Activated naive CD4-positive, alpha-beta T cell treated with anti-CD3 and anti-CD28 coated beads, Interleukin-2, amount 50 U/mL, for 24 hours (primary cell): ENCODE measurements around the gene METTL27.
"Not testable (repeated sequence)": the region's sequence is repeated elsewhere in the genome, so short reads cannot be mapped to it uniquely, and the experiment has no call there.

Source experiments
- H3K27ac Mint-ChIP-seq: one replicate; pipeline ENCODE4 v1.8.0; 2021; ENCODE audit warnings: mild to moderate bottlenecking, mixed read lengths
- H3K27me3 Mint-ChIP-seq: one replicate; pipeline ENCODE4 v1.8.0; 2021; ENCODE audit warnings: mixed read lengths
- H3K36me3 Mint-ChIP-seq: one replicate; pipeline ENCODE4 v1.8.0; 2021; ENCODE audit warnings: mixed read lengths
- H3K4me1 Mint-ChIP-seq: one replicate; pipeline ENCODE4 v1.8.0; 2021; ENCODE audit warnings: mixed read lengths
- H3K4me3 Mint-ChIP-seq: one replicate; pipeline ENCODE4 v1.8.0; 2021; ENCODE audit warnings: mild to moderate bottlenecking, mixed read lengths
- H3K9me3 Mint-ChIP-seq: one replicate; pipeline ENCODE4 v1.8.0; 2021; ENCODE audit warnings: mixed read lengths

Gene METTL27

GRCh38 chr7:73851410-73852338 lies 9.4 kb upstream of the METTL27 start:
- H3K4me1 Mint-ChIP-seq: peaks cover 15% of the 10 kb centered on the region
- H3K27ac Mint-ChIP-seq: peak overlapping the region; percentile 77
- H3K36me3 Mint-ChIP-seq: no peaks in the 10 kb centered on the region
- peaks cover 4% of the 10 kb centered on the region for H3K27me3 Mint-ChIP-seq
- H3K4me3 Mint-ChIP-seq: no peak overlapping the region
- no peaks in the 10 kb centered on the region for H3K9me3 Mint-ChIP-seq

DNA sequence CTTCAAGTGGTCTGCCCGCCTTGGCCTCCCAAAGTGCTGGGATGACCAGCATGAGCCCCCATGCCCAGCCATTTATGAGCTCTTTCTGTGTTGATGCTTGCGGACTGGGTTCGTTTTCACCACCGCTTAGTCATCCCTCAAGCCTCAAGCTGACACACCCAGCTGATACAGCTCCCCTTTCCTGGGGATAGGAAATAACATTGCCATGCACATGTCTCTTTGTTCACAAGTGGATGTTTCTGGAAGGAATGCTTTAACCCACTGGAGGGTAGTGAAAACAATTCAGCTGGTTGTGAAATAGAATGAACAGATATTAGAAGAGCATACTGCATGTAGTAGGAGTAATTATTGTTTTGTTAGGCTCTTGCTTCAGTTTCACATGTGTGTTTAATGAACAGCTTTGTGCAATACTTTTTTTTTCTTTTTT lies 8.5 kb upstream of the METTL27 start:
- Mint-ChIP-seq H3K4me1 (peaks cover 14% of the 10 kb centered on the region), H3K27me3 (peaks cover 4% of the 10 kb centered on the region), H3K4me3 (no peak overlapping the region)

GRCh38 chr7:73847941-73848723 lies 5.8 kb upstream of the METTL27 start:
- H3K4me3 Mint-ChIP-seq: no peak overlapping the region
- no peaks in the 10 kb centered on the region for H3K36me3 Mint-ChIP-seq
- H3K27ac Mint-ChIP-seq: no peak overlapping the region
- H3K9me3 Mint-ChIP-seq: no peaks in the 10 kb centered on the region
- peaks cover 21% of the 10 kb centered on the region for H3K4me1 Mint-ChIP-seq
- no peaks in the 10 kb centered on the region for H3K27me3 Mint-ChIP-seq

More for the DNA sequence above, 8.5 kb upstream of the METTL27 start:
- Mint-ChIP-seq H3K9me3 (no peaks in the 10 kb centered on the region), H3K36me3 (no peaks in the 10 kb centered on the region), H3K27ac (no peak overlapping the region)

GRCh38 chr7:73845701-73846195 lies 3.4 kb upstream of the METTL27 start:
- H3K36me3 Mint-ChIP-seq, H3K27me3 Mint-ChIP-seq, H3K4me3 Mint-ChIP-seq, H3K27ac Mint-ChIP-seq, H3K9me3 Mint-ChIP-seq: not testable (repeated sequence)
- peaks cover 16% of the 10 kb centered on the region for H3K4me1 Mint-ChIP-seq

GRCh38 chr7:73844848-73845460 lies 2.6 kb upstream of the METTL27 start:
- H3K27ac Mint-ChIP-seq: no peak overlapping the region
- no peak overlapping the region for H3K4me3 Mint-ChIP-seq
- H3K27me3 Mint-ChIP-seq: no peaks in the 10 kb centered on the region
- H3K36me3 Mint-ChIP-seq: no peaks in the 10 kb centered on the region
- no peaks in the 10 kb centered on the region for H3K9me3 Mint-ChIP-seq
- peaks cover 16% of the 10 kb centered on the region for H3K4me1 Mint-ChIP-seq

- no peak overlapping the region for H3K27ac Mint-ChIP-seq
Measured at GRCh38 chr7:73844131-73844547, 1.8 kb upstream of the METTL27 start.

GRCh38 chr7:73841689-73842066 lies 638 bp downstream of the METTL27 start:
- Mint-ChIP-seq H3K27me3 (no peaks in the 10 kb centered on the region), H3K9me3 (no peaks in the 10 kb centered on the region), H3K4me3 (peak overlapping the region; percentile 88), H3K4me1 (peaks cover 16% of the 10 kb centered on the region), H3K36me3 (no peaks in the 10 kb centered on the region), H3K27ac (no peak overlapping the region)

More at GRCh38 chr7:73844131-73844547, 1.8 kb upstream of the METTL27 start:
- Mint-ChIP-seq H3K36me3 (no peaks in the 10 kb centered on the region), H3K27me3 (no peaks in the 10 kb centered on the region), H3K4me1 (peaks cover 16% of the 10 kb centered on the region), H3K4me3 (peak overlapping the region; percentile 6), H3K9me3 (no peaks in the 10 kb centered on the region)

DNA sequence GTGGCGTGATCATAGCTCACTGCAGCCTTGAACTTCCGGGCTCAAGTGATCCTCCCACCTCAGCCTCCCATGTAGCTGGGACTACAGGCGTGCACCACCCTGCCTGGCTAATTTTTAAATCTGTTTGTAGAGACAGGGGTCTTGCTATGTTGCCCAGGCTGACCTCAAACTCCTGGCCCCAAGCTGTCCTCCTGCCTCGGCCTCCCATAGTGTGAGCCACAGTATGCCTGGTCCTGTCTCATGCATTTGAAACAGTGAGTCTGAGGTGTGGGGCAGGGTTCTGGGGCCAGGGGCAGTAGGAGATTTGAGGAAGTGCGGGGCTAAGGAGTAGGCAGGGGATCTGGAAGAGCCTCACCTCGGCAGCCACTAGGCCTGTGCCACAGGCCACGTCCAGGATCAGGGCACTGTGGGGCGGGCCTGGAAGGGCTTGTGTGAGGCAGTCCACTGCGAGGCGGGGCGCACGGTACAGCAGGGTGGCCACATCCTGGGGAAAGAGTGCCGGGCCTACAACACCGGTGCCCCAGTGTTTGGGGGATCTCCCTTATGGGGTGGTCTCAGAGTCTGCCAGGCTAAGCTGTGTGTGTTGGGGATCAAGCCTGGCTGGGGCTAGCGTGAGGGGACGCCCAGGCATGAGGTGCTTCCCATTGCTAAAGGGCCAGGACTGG lies 1.5 kb downstream of the METTL27 start:
- no peaks in the 10 kb centered on the region for H3K9me3 Mint-ChIP-seq
- peak overlapping the region; percentile 63 for H3K4me3 Mint-ChIP-seq
- H3K36me3 Mint-ChIP-seq: no peaks in the 10 kb centered on the region
- H3K27me3 Mint-ChIP-seq: no peaks in the 10 kb centered on the region
- no peak overlapping the region for H3K27ac Mint-ChIP-seq
- H3K4me1 Mint-ChIP-seq: peaks cover 16% of the 10 kb centered on the region

DNA sequence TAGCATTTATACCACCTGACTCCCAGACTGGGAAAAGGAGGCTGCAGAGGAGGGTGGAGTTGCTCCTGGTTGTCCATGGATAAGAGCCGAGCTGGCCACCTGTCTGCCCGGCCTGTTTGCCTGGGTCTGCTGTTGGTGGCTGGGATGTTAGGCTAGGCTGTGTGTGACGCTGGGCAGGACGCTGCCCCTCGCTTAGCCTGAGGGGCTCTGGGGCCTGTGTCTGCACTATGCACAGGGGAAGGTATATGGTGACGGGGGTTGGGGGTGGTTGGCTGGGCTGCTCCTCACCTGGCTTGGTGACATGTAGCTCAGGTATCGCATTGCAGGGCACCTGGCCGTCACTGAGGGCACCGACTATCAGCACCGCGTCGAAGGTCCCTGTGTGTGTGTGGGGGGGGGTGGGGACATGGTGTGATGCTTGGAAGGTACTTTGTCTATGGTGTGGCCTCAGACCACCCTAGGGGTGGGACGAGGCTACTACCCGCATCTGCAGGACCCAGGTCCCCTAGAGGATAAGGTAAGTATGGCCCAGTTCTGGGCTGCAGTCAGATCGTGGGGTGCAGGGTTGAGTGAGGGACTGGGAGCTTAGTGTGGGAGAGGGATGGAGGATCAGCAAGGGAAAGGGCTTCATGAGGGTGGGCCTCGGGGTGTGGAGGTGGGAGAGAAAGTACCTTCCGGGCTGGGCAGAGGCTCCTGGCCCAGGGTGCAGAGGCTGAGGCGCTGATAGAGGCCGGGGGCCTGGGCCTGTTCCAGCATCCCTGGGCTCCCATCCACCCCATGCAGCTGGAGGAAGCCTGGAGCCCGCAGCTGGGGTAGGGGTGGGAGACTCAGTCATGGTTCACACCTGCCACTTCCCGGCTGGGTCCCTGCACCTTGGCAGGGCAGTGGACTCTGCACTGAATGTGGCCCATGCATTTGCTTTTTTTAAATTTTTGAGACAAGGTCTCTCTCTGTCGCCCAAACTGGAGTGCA lies 2.3 kb downstream of the METTL27 start:
- H3K36me3 Mint-ChIP-seq: no peaks in the 10 kb centered on the region
- no peaks in the 10 kb centered on the region for H3K9me3 Mint-ChIP-seq
- peaks cover 16% of the 10 kb centered on the region for H3K4me1 Mint-ChIP-seq
- H3K4me3 Mint-ChIP-seq: no peak overlapping the region
- no peaks in the 10 kb centered on the region for H3K27me3 Mint-ChIP-seq
- H3K27ac Mint-ChIP-seq: no peak overlapping the region

DNA sequence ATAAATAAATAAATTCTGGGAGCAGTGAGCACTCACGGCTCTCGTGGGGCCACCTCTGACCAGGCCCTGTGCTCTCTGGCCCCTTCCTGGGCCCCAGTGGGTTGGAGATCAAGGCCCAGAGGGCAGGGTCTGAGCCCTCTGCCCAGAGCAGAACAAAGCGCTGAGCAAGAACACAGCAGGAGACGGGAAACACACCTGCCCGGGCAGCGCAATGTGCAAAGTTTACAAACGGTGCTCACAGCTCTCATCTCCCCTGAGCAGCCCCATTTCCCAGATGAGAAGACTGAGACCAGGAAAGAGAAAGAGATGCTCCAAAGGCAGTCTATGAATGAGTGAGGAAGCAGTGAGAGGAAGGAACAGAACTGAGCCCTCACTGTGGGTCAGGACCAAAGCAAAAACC lies 3.0 kb downstream of the METTL27 start:
- Mint-ChIP-seq H3K9me3 (no peaks in the 10 kb centered on the region), H3K36me3 (no peaks in the 10 kb centered on the region), H3K4me1 (peaks cover 13% of the 10 kb centered on the region), H3K4me3 (no peak overlapping the region), H3K27ac (no peak overlapping the region), H3K27me3 (no peaks in the 10 kb centered on the region)

- no peak overlapping the region for H3K4me3 Mint-ChIP-seq
- no peaks in the 10 kb centered on the region for H3K9me3 Mint-ChIP-seq
- no peak overlapping the region for H3K27ac Mint-ChIP-seq
- no peaks in the 10 kb centered on the region for H3K36me3 Mint-ChIP-seq
- H3K4me1 Mint-ChIP-seq: peaks cover 7% of the 10 kb centered on the region
- H3K27me3 Mint-ChIP-seq: no peaks in the 10 kb centered on the region
Measured at GRCh38 chr7:73838642-73839041, 3.7 kb downstream of the METTL27 start.

DNA sequence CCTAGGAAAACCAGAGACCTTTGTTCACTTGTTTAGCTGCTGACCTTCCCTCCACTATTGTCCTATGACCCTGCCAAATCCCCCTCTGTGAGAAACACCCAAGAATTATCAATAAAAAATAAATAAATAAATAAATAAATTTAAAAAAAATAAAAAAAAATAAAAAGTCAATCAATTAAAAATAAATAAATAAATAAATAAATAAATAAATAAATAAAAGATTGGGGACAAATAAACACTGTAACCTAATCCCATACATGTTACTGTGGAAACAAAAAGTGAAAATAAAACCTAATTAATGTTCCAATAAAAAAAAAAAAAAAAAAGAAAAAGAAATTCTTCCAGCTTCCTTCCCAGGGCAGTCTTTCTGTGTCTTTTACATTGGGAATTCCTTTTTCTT lies 5.1 kb downstream of the METTL27 start:
- not testable (repeated sequence) for H3K4me1 Mint-ChIP-seq, H3K36me3 Mint-ChIP-seq, H3K27me3 Mint-ChIP-seq, H3K27ac Mint-ChIP-seq, H3K4me3 Mint-ChIP-seq, H3K9me3 Mint-ChIP-seq

DNA sequence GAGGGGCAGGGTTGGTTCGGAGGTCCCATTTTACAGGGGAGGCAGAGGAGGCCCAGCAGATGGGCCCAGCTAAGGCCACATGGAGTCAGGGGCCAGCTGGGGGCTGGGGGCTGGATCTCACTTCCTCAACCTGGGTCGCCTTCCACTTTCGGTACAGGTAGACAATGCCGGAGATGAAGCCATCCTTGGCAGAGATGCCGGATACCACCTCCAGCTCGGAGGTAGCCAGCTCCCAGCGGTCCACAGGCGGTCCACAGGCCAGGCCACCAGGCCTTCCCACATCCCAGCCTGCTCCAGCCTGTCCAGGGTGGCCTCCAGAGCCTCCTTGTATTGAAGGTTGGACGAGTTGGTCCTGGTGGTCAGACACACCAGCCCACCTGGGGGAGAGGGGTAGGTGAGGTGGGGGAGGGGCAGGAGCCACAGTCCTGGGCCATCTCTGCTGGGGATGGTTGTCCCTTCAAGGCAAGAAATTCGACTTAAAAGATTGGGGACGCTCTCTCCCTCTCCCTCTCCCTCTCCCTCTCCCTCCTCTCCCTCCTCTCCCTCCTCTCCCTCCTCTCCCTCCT lies 7.6 kb downstream of the METTL27 start:
- Mint-ChIP-seq H3K36me3 (no peaks in the 10 kb centered on the region), H3K9me3 (no peaks in the 10 kb centered on the region), H3K4me1 (no peaks in the 10 kb centered on the region), H3K27me3 (no peaks in the 10 kb centered on the region), H3K4me3 (no peak overlapping the region), H3K27ac (no peak overlapping the region)
